Measurements from ENCODE around the gene TMEM69. TPM values are rescaled to one million over a fixed set of nuclear protein-coding genes. Genes with fewer than 3 reads are reported as not detected.
A peak's percentile ranks its signal among the peaks of the same experiment; 100 is the strongest.

Gene TMEM69
- total RNA-seq, 4 donors from 2014 or later = 19.5 to 32.0 (median 22.0) TPM

DNA sequence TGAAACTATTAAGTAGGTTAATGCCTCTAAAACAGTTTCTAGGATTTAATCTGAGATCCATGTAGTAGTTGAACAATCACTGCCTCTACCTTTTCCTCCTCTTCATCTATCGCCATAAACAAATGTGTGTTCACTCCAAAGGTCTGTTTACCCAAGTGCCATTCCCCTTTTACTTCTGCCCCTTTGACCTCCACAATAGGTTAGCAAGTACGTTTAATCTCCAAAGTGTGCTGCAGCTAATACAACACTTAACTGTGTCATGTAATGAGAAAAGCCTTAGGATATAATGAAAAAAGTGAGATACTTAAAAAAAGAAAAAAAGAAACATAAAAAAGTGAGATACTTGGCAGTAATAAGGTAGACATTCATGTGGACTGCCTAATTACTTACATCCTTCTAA lies 29.8 kb upstream of the TMEM69 start:
- in situ Hi-C loops (cut with MboI; ENCODE audit: low sequenced_read_pairs in 4 of 4) (no loop called here), intact Hi-C loops (cut with DNase I; ENCODE audit: low total_unique reads) (no loop called here)
- no peak for DNase-seq
- H3K27me3 ChIP-seq = no peaks in the 10 kb centered on the region
- no peak for ATAC-seq
- no peaks in the 10 kb centered on the region for H3K9me3 ChIP-seq
- H3K27ac ChIP-seq = no peak overlapping the region
- peaks cover 0 to 69% of the 10 kb centered on the region in 2 donors for H3K36me3 ChIP-seq
- H3K4me1 ChIP-seq = peaks cover 15 to 36% of the 10 kb centered on the region in 2 donors
- no peak overlapping the region for H3K4me3 ChIP-seq
- TF ChIP-seq, protein P1, sequence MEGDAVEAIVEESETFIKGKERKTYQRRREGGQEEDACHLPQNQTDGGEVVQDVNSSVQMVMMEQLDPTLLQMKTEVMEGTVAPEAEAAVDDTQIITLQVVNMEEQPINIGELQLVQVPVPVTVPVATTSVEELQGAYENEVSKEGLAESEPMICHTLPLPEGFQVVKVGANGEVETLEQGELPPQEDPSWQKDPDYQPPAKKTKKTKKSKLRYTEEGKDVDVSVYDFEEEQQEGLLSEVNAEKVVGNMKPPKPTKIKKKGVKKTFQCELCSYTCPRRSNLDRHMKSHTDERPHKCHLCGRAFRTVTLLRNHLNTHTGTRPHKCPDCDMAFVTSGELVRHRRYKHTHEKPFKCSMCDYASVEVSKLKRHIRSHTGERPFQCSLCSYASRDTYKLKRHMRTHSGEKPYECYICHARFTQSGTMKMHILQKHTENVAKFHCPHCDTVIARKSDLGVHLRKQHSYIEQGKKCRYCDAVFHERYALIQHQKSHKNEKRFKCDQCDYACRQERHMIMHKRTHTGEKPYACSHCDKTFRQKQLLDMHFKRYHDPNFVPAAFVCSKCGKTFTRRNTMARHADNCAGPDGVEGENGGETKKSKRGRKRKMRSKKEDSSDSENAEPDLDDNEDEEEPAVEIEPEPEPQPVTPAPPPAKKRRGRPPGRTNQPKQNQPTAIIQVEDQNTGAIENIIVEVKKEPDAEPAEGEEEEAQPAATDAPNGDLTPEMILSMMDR (IDR thresholded peaks at IDR 0.05 in 4 of 5, conservative IDR thresholded peaks at IDR 0.05 in 1 of 5) = no peak
- no peak for TF ChIP-seq POLR2A (IDR thresholded peaks at IDR 0.05)

DNA sequence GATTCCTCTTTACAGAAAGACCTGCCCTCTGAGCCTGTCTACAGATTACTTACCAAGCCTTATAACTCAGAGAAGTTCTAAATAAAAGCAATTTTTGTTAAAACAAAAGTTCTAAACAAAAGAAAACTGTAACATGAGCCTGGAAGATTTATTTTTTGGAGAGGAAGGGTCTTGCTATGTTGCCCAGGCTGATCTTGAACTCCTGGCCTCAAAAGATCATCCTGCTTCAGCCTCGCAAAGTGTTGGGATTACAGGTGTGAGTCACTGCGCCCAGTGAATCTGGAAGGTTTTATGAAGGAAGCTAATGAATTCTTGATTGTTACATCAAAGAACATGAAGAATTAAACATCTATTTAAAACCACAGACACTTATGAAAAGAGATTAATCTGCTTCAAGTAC lies 28.8 kb upstream of the TMEM69 start:
- no peaks in the 10 kb centered on the region for H3K9me3 ChIP-seq
- in situ Hi-C loops (cut with MboI; ENCODE audit: low sequenced_read_pairs in 4 of 4) = no loop called here
- H3K27me3 ChIP-seq = no peaks in the 10 kb centered on the region
- peaks cover 0 to 60% of the 10 kb centered on the region in 2 donors for H3K36me3 ChIP-seq
- ATAC-seq (no peak), DNase-seq (no peak)
- TF ChIP-seq POLR2A (IDR thresholded peaks at IDR 0.05) = no peak
- TF ChIP-seq, protein P1 (IDR thresholded peaks at IDR 0.05 in 4 of 5, conservative IDR thresholded peaks at IDR 0.05 in 1 of 5) = no peak
- intact Hi-C loops (cut with DNase I; ENCODE audit: low total_unique reads) = no loop called here
- H3K4me3 ChIP-seq = no peak overlapping the region
- no peak overlapping the region for H3K27ac ChIP-seq
- peaks cover 15 to 38% of the 10 kb centered on the region in 2 donors for H3K4me1 ChIP-seq

DNA sequence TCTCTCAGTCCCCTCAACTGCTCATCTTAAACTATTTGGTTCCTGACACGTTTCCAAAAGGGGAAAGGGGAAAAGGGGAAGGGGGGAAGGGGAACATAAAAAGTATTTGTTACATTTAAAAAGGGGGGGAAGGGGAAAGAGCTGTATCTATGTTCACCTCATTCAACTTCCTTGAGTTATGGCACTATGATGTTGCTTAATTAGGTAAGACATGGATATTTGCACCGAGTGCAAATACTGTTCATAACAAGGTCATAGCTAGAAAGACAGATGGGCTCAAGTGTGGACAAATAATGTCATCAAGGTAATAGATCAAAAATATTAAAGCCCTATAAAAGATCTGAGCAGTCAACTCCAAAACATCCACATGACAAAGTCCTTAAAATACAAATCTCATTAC lies 27.6 kb upstream of the TMEM69 start:
- DNase-seq (no peak), ATAC-seq (no peak)
- TF ChIP-seq, protein P1 (IDR thresholded peaks at IDR 0.05 in 4 of 5, conservative IDR thresholded peaks at IDR 0.05 in 1 of 5) = no peak
- TF ChIP-seq POLR2A (IDR thresholded peaks at IDR 0.05) = no peak
- intact Hi-C loops (cut with DNase I; ENCODE audit: low total_unique reads) (no loop called here), in situ Hi-C loops (cut with MboI; ENCODE audit: low sequenced_read_pairs in 4 of 4) (loop anchor here in 1 of 4 donors (10.0 kb wide), 1 partner anchor 194 kb away; no protein-coding TSS in a partner anchor)
- Histone ChIP-seq H3K4me1 (peaks cover 15 to 29% of the 10 kb centered on the region in 2 donors), H3K27ac (peak overlapping the region in 3 of 4 donors; percentile 2 to 41 (median 25)), H3K9me3 (no peaks in the 10 kb centered on the region), H3K4me3 (no peak overlapping the region), H3K36me3 (peaks cover 0 to 49% of the 10 kb centered on the region in 2 donors), H3K27me3 (no peaks in the 10 kb centered on the region)

DNA sequence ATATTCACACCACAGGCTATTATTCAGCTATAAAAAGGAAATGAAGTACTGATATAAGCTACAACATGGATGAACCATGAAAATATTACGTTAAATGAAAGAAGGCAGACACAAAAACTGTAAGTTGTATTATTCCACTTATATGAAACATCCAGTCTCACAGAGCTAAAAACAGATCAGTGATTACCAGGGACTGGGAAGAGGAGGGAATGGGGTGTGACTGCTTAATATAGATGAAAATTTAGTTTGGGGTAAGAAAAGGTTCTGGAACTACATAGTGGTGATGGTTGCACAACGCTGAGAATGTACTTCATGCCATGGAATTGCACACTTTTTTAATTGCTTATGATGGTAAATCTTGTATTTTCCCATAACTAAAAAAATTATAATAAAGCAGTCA lies 21.1 kb upstream of the TMEM69 start:
- in situ Hi-C loops (cut with MboI; ENCODE audit: low sequenced_read_pairs in 4 of 4) = loop anchor here in 1 of 4 donors (10.0 kb wide), 1 partner anchor 188 kb away; no protein-coding TSS in a partner anchor

More for the DNA sequence above, 21.1 kb upstream of the TMEM69 start:
- no peak for TF ChIP-seq POLR2A (IDR thresholded peaks at IDR 0.05)
- TF ChIP-seq, protein P1 (IDR thresholded peaks at IDR 0.05 in 4 of 5, conservative IDR thresholded peaks at IDR 0.05 in 1 of 5) = no peak
- Histone ChIP-seq H3K27ac (peak overlapping the region in 3 of 4 donors; percentile 18 to 67 (median 61)), H3K4me1 (peaks cover 62 to 67% of the 10 kb centered on the region in 2 donors), H3K9me3 (no peaks in the 10 kb centered on the region), H3K36me3 (no peaks in the 10 kb centered on the region), H3K27me3 (no peaks in the 10 kb centered on the region), H3K4me3 (no peak overlapping the region)
- no peak for ATAC-seq
- DNase-seq = no peak
- intact Hi-C loops (cut with DNase I; ENCODE audit: low total_unique reads) = no loop called here
